ENCODE measurements around the gene C12orf60. TPM values are rescaled to one million over a fixed set of nuclear protein-coding genes. Genes with fewer than 3 reads are reported as not detected.
A peak's percentile ranks its signal among the peaks of the same experiment; 100 is the strongest.

C12orf60 gene
- total RNA-seq, 2 donors from 2014 or later, result 2.5 to 3.3 TPM

DNA sequence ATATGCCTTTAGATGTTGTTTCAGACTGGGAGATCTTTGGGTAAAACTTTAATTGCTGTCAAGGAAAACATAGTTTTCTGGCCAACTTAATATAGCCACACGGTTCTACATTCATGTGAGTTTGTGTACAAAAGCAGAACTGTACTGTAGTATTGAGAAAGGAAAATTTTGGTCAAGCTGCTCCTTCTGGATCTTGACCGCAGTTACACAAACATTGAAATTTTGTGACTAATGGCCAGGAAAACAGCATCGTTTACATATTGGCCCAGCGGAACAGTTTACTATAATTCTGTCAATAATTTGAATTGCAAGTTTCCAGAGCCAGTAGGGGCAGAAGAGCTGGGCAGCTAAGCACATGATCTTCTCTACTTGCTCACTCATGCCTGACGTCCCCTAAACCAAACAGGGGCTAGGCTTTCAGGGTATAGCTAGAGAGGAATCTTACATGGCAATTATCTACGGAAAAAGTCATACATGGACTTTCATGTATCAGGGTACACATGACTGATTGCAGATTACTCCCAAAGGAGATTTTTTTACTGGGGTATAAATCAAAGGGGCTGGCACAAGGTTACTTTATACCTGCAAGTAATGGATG is 51.2 kb downstream of the C12orf60 start:
- Mint-ChIP-seq H3K27me3 (ENCODE audit: insufficient read depth) (no peaks in the 10 kb centered on the region), H3K27ac (peak overlapping the region; percentile 40), H3K4me3 (no peak overlapping the region), H3K9me3 (peaks cover 32% of the 10 kb centered on the region), H3K36me3 (ENCODE audit: low read depth) (no peaks in the 10 kb centered on the region), H3K4me1 (peaks cover 2% of the 10 kb centered on the region)
- TF ChIP-seq, protein P1, sequence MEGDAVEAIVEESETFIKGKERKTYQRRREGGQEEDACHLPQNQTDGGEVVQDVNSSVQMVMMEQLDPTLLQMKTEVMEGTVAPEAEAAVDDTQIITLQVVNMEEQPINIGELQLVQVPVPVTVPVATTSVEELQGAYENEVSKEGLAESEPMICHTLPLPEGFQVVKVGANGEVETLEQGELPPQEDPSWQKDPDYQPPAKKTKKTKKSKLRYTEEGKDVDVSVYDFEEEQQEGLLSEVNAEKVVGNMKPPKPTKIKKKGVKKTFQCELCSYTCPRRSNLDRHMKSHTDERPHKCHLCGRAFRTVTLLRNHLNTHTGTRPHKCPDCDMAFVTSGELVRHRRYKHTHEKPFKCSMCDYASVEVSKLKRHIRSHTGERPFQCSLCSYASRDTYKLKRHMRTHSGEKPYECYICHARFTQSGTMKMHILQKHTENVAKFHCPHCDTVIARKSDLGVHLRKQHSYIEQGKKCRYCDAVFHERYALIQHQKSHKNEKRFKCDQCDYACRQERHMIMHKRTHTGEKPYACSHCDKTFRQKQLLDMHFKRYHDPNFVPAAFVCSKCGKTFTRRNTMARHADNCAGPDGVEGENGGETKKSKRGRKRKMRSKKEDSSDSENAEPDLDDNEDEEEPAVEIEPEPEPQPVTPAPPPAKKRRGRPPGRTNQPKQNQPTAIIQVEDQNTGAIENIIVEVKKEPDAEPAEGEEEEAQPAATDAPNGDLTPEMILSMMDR (conservative IDR thresholded peaks at IDR 0.05), result no peak
- H3K9me3 ChIP-seq (ENCODE audit: control insufficient read depth, low read length), result no peaks in the 10 kb centered on the region
- no peak overlapping the region for H3K9ac ChIP-seq (ENCODE audit: extremely low read depth, low read length, poor library complexity, severe bottlenecking)
- WGBS, 2 experiments (ENCODE audit: insufficient coverage in 1 of 2, insufficient read length in 1 of 2), result 84 to 90% methylated on average over 5 to 6 of the region's 6 CpGs
- no peaks in the 10 kb centered on the region for H3K4me1 ChIP-seq (ENCODE audit: control insufficient read depth, insufficient read depth, low read length)
- no peak overlapping the region for H3K4me3 ChIP-seq (ENCODE audit: low read length)
- no peaks in the 10 kb centered on the region for H3K36me3 ChIP-seq (ENCODE audit: control insufficient read depth, insufficient read depth, low read length)
- no peak for DNase-seq
- H3K27ac ChIP-seq (ENCODE audit: low read depth, low read length), result no peak overlapping the region
- H3K27me3 ChIP-seq (ENCODE audit: control insufficient read depth, insufficient read depth, low read length, poor library complexity, severe bottlenecking), result no peaks in the 10 kb centered on the region

- H3K27ac ChIP-seq (ENCODE audit: low read depth, low read length), result no peak overlapping the region
- 86 to 100% methylated on average over 1 of the region's 1 CpG for WGBS, 2 experiments (ENCODE audit: insufficient coverage in 1 of 2, insufficient read length in 1 of 2)
- H3K36me3 ChIP-seq (ENCODE audit: control insufficient read depth, insufficient read depth, low read length), result no peaks in the 10 kb centered on the region
- no peak for DNase-seq
- no peak overlapping the region for H3K9ac ChIP-seq (ENCODE audit: extremely low read depth, low read length, poor library complexity, severe bottlenecking)
- TF ChIP-seq, protein P1 (conservative IDR thresholded peaks at IDR 0.05), result no peak
- Mint-ChIP-seq H3K27ac (no peak overlapping the region), H3K4me1 (no peaks in the 10 kb centered on the region), H3K9me3 (peaks cover 62% of the 10 kb centered on the region), H3K4me3 (no peak overlapping the region), H3K27me3 (ENCODE audit: insufficient read depth) (no peaks in the 10 kb centered on the region), H3K36me3 (ENCODE audit: low read depth) (no peaks in the 10 kb centered on the region)
- no peak overlapping the region for H3K4me3 ChIP-seq (ENCODE audit: low read length)
- no peaks in the 10 kb centered on the region for H3K4me1 ChIP-seq (ENCODE audit: control insufficient read depth, insufficient read depth, low read length)
- H3K9me3 ChIP-seq (ENCODE audit: control insufficient read depth, low read length), result no peaks in the 10 kb centered on the region
- H3K27me3 ChIP-seq (ENCODE audit: control insufficient read depth, insufficient read depth, low read length, poor library complexity, severe bottlenecking), result no peaks in the 10 kb centered on the region
Measured at GRCh38 chr12:14858513-14858912, 55.0 kb downstream of the C12orf60 start.

DNA sequence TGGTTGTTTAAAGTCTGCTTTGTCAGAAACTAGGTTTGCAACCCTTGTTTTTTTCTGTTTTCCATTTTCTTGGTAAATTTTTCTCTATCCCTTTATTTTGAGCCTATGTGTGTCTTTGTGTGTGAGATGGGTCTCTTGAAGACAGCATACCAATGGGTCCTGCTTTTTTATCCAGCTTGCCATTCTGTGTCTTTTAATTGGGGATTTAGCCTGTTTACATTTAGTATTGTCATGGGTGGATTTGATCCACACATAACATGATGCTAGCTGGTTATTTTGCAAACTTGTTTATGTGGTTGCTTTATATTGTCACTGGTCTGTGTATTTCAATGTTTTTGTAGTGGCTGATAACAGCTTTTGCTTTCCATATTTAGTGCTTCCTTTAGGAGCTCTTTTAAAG is 57.0 kb downstream of the C12orf60 start:
- H3K27ac ChIP-seq (ENCODE audit: low read depth, low read length), result no peak overlapping the region
- H3K27me3 ChIP-seq (ENCODE audit: control insufficient read depth, insufficient read depth, low read length, poor library complexity, severe bottlenecking), result no peaks in the 10 kb centered on the region
- Mint-ChIP-seq H3K4me3 (no peak overlapping the region), H3K27ac (no peak overlapping the region), H3K36me3 (ENCODE audit: low read depth) (no peaks in the 10 kb centered on the region), H3K9me3 (peaks cover 74% of the 10 kb centered on the region), H3K27me3 (ENCODE audit: insufficient read depth) (peaks cover 5% of the 10 kb centered on the region), H3K4me1 (no peaks in the 10 kb centered on the region)
- H3K4me1 ChIP-seq (ENCODE audit: control insufficient read depth, insufficient read depth, low read length), result no peaks in the 10 kb centered on the region
- H3K9ac ChIP-seq (ENCODE audit: extremely low read depth, low read length, poor library complexity, severe bottlenecking), result no peak overlapping the region
- H3K4me3 ChIP-seq (ENCODE audit: low read length), result no peak overlapping the region
- TF ChIP-seq, protein P1 (conservative IDR thresholded peaks at IDR 0.05), result no peak
- no peak for DNase-seq
- no peaks in the 10 kb centered on the region for H3K36me3 ChIP-seq (ENCODE audit: control insufficient read depth, insufficient read depth, low read length)
- H3K9me3 ChIP-seq (ENCODE audit: control insufficient read depth, low read length), result no peaks in the 10 kb centered on the region
